ENCODE data around the gene PAQR4.
A peak's percentile ranks its signal among the peaks of the same experiment; 100 is the strongest.

Gene PAQR4

DNA sequence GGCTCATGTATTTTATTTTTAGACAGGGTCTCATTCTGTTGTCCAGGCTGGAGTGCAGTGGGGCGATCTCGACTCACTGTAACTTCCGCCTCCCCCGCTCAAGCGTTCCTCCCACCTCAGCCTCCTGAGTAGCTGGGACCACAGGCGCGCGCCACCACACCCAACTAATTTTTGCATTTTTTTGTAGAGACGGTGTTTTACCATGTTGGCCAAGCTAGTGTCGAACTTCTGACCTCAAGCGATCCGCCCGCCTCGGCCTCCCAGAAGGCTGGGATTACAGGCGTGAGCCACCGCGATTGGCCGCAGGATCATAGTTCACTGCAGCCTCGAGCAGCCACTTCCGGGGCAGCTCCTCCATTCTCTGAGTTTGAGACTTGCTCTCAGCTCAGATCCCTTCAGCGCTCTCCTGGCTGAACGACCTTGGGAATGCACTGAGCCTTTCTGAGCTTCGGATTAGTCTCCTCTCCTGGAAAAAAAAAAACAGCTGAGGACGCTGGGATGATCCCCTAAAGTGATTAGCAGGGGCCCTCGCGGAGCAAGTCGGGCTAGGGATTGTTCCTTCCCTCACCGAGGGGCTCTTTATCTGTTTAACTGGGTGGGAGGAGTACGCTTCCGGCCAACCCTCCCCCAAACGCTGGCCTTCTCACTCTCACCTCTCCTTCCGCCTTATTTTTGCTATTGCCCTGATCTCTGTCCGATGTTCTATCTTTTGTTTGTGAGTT lies 12.2 kb downstream of the PAQR4 start:
- no peak for DNase-seq

DNA sequence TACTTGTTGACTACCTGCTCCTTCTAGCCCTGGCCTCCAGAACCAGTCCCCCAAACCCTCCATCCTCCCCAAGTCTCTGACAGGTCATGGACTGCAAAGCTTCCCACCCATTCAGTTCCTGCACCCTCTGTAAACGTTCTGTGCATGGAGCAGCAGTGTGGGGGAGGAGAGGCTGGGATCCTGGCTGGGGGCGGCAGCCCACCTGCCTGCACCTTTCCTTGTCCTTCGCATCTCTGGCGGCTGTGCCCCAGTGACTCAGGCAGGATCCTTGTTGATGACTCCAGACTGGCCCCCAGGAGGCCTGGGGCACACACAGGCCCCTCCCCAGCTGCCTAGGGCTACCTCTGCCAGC lies 12.7 kb downstream of the PAQR4 start:
- DNase-seq = no peak

GRCh38 chr16:2982402-2982801 lies 13.3 kb downstream of the PAQR4 start:
- no peak for DNase-seq

DNA sequence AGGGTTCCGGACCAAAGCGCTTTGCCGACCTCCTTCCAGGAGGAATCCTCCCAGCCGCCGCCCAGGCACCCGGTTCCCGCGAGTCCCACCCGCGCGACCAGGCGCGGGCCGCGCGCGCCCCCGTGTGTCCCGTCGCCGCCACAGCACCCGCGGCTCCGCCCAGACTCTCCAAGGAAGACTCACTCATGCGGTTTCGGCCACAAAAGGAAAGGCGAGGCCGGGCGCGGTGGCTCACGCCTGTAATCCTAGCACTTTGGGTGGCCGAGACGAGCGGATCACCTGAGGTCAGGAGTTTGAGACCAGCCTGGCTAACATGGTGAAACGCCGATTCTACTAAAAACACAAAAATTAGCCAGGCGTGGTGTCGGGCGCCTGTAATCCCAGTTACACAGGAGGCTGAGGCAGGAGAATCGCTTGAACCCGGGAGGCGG lies 14.6 kb downstream of the PAQR4 start:
- peak; percentile 69 for DNase-seq

GRCh38 chr16:2985462-2985861 lies 16.3 kb downstream of the PAQR4 start:
- no peak for DNase-seq

DNA sequence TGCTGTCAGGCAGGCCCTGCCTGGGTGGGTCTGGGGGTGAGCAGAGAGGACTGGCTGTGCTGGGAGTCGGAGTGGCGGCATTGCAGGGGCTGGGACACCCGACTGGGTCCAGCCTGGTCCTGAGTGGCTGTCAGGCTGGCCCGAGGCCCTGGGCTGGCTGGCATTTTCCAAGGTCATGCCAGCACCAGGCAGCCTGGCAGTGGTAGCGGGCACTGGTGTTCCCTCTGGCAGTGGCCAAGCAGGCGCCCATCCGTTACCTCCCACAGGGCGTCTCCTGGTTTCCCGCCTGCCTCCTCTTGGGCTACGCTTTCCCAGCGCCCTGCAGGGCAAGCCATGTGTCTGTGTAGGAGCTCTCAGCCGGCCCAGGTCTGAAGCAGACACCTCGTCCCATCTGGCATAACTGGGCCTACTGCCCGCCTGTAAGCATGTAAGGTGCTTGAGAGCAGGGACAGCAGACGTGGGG lies 16.8 kb downstream of the PAQR4 start:
- DNase-seq = no peak

GRCh38 chr16:2986623-2987188 lies 17.6 kb downstream of the PAQR4 start:
- DNase-seq = no peak

- DNase-seq = no peak
Observed at GRCh38 chr16:2987286-2987685, 18.1 kb downstream of the PAQR4 start.

DNA sequence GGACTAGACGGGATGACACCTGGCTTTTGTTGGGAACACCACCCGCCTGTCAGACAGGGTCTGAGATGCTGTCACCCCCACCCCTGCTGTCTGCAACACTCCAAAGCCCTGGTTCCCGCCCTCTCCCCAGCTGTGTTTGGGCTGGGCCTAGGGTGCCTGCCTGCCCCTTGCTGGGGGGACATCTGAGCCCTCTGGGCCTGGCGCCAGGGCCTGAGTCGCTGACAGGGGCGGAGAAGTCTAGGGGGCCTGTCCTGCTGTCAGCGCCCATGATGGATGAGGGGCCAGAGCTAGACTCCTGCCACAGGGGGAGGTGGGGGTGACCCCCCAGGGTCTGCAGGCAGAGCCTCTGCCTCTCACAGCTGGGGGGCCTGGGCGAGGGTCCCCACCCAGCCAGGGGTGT lies 18.7 kb downstream of the PAQR4 start:
- DNase-seq = no peak

GRCh38 chr16:2988590-2989099 lies 19.5 kb downstream of the PAQR4 start:
- no peak for DNase-seq

GRCh38 chr16:2990891-2991290 lies 21.7 kb downstream of the PAQR4 start:
- DNase-seq = no peak

DNA sequence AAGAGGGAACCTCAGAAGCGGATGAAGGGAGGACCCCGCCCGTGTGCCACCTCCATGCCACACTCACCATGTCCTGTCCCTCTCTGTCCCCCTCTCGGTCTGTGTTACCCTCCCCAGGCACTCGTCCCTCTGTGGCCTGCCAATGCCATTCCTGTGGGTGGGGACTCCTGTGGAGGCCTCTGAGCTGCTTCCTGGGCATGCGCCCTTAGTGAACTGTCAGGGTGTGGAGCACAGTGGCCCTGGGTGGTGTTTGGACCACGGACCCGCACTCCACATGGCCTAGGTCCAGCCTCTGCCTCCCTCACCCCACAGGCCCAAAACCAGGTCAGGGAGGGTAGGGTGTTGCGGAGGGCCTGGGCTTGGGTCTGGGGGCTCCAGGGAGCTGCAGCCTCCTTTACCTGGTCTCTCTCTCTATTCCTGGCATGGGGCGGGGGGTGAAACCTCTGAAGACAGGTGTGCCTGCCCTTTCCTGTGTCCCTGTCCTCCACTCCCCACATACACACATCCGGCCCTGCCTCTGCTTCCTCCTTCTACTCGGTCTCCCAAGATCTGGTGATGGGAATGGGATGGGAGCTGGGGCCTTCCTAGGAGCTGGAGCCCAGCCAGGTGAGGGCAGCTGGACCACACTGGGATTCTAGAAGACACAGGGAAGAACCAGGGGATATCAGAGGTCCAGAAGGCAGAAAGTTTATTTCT lies 22.6 kb downstream of the PAQR4 start:
- no peak for DNase-seq

DNA sequence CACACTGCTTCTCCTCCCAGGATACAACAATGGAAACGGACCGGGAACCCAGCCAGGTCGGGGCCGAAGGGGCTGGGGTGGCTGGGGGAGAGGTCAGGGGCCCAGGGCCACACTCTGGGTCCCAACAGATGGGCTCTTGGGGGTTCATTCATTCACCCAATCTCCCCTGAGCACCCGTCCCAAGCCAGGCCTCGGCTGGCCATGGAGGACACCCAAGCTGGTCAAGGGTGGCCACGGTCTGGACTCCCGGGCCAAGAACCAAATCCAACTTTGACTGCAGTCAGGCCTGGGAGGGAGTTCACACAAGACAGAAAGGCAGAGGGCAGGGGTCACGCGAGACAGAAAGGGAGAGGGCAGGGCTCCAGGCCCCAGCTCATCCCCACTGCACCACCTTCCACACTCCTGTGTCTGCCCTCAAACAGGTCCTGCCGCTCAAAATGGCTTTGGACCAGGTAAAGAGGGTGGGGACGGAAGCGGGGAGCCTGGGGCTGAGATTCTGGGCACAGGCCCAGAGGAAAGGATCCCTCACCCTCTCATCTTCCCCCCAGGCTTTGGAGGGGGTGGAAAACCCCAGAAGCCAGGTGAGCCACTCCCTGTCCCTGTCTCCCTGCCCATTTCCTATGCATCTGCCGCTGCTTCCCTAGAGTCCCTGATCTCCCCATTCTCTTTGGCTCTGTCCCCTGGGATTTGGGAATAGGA lies 23.4 kb downstream of the PAQR4 start:
- DNase-seq = no peak

- no peak for DNase-seq
Observed at GRCh38 chr16:2996298-2996697, 27.1 kb downstream of the PAQR4 start.

- DNase-seq = no peak
Observed at GRCh38 chr16:2999929-3000328, 30.8 kb downstream of the PAQR4 start.

- no peak for DNase-seq
Observed at GRCh38 chr16:3000540-3000939, 31.4 kb downstream of the PAQR4 start.

DNA sequence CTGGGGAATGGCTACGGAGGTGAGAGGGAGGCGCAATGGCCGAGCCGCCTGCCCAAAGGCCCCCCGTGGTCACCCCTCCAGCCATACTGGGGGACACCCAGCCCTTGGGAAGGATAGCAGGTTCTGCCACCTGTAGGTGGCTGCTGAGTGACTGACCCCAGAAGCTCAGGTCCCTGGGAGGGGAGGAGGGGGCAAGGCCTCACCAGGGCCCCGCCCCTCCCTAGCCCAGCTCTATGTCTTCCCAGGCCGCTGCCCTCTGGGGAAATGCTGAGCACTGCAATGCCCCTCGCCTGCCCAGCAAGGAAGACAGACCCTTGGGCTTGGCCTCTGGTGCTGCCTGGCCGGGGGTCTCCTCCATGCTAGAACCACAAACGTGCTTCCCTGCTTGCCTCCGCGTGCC lies 32.2 kb downstream of the PAQR4 start:
- DNase-seq = no peak

DNA sequence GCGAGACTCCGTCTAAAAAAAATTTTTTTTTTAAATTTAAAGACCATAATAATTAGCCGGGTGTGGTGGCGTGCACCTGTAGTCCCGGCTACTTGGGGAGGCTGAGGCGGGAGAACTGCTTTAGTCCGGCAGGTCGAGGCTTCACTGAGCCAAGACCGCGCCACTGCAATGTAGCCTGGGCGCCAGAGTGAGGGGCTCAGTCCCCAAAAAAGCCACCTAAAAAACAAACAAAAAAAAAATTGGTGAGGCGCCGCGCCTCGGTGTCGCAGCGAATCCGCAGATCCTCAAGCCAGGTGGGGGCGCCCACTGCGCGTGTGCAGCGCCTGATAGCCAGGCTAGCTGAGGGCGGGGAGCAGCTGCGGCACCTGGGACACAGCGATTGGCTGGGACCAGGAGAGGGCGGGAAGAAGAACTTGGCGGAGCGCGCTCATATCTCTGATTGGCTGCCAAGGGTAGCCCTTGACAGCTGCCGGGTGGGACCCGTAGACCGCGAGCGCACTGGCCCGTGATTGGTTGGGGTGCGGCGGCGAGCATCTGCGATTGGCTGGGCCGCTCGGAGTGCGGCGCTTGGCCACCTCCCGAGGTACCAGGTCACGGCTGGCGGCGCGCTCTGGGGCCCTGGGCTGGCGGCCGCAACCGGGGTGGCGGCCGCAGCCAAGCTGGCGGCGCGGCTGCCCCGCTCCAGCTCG lies 34.6 kb downstream of the PAQR4 start:
- DNase-seq = peak; percentile 99

DNA sequence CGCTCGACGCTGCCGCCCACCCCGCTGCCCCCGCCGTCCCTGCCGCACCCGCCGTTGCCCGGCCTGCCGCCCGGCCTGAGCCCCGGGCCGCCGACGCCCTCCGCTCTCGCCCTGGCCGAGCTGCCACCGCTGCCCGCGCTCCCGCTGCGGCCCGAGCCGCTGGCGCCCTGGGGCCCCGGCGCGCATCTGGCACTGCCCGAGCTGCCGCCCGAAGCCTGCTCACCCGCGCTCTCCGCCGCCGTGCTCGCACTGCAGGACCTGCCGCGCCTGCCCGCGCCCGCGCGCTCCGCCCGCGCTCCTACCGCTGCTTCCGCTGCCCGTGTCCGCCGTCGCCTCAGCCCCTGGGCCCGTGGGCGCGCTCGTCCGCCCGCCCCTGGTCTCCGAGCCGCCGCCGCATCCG lies 35.2 kb downstream of the PAQR4 start:
- DNase-seq = no peak

GRCh38 chr16:3004781-3005284 lies 35.7 kb downstream of the PAQR4 start:
- no peak for DNase-seq

DNA sequence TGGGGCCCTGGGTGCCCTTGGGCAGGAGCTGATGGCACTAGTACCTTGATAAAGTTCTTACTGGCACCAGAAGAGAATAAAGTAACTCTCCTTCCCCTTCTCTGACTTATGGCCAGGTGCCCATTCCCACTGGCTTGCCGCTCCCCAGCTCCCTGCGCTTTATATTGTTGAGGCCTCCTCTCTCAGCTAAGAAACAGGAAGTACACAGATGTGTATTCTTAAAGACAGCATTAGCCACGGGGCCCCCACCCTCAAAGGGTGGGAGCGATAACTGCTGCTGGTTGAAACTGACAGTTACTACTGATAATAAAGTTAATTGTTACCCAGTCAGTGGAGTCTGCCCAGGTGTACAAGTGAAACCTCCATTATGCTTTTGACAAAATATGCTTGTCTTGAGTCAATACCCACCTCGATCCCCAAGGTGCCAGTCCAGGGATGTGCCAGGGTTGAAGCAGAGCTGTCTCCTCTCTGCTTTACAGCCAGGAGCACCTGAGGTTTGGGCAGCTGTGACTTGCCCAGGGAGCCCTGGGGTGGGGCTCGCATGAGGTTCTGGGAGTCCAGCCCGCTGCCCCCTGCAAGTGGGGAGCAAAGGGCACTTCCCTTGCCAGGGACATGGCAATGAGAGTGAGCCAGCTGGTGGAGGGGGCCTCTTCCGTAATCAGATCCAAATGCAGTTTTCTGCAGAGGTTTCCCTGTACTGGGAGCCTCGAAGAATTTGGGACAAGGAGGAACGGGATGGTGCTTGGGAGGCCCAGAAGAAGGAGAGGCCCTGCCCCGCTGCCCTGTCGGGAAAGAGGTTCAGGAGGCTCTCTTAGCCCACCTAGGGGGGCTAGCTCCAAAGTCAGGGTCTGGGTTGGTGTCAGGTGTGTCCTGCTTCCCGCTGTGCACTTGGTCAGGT lies 38.2 kb downstream of the PAQR4 start:
- DNase-seq = no peak
